Progenitor cell of endocrine pancreas (in vitro differentiated cells): ENCODE results near the gene RASA3. TPM values are rescaled to one million over a fixed set of nuclear protein-coding genes. Genes with fewer than 3 reads are reported as not detected.

Experiments
- DNase-seq: peaks from one replicate; pipeline ENCODE4 v3.0.0; 2021; ENCODE audit warnings: low spot score; ENCODE audit not compliant: unreplicated experiment
- H3K27ac Mint-ChIP-seq: 2 replicates; pipeline ENCODE4 v1.8.0; 2021; ENCODE audit warnings: mild to moderate bottlenecking, moderate library complexity, mixed read lengths
- H3K27me3 Mint-ChIP-seq: 2 replicates; pipeline ENCODE4 v1.8.0; 2021; ENCODE audit warnings: mixed read lengths
- H3K36me3 Mint-ChIP-seq: 2 replicates; pipeline ENCODE4 v1.8.0; 2022; ENCODE audit warnings: mixed read lengths; ENCODE audit not compliant: insufficient read depth
- H3K4me1 Mint-ChIP-seq: 2 replicates; pipeline ENCODE4 v1.8.0; 2021; ENCODE audit warnings: low read depth, mixed read lengths
- H3K4me3 Mint-ChIP-seq: 2 replicates; pipeline ENCODE4 v1.8.0; 2021; ENCODE audit warnings: low read depth, mild to moderate bottlenecking, moderate library complexity, mixed read lengths
- H3K9me3 Mint-ChIP-seq: 2 replicates; pipeline ENCODE4 v1.8.0; 2021; ENCODE audit warnings: low read depth, mixed read lengths
- CTCF ChIP-seq: fragments of 200-600 bp; sonication (generic); IDR thresholded peaks from one replicate; pipeline ENCODE4 v1.5.0; 2021; ENCODE audit warnings: antibody characterized with exemption, mild to moderate bottlenecking; ENCODE audit not compliant: unreplicated experiment
- total RNA-seq: library from RNA; stranded (reverse); gene quantifications from 2 replicates; pipeline ENCODE4 v1.2.1, GENCODE V29; 2021

Gene RASA3
- total RNA-seq, 1 donor from 2014 or later: 6.3 TPM

GRCh38 chr13:113935001-113935844 lies 197.2 kb downstream of the RASA3 start:
- no peak for DNase-seq
- Mint-ChIP-seq H3K9me3 (no peaks in the 10 kb centered on the region), H3K27ac (no peak overlapping the region), H3K36me3 (no peaks in the 10 kb centered on the region), H3K4me3 (no peak overlapping the region), H3K4me1 (peaks cover 7% of the 10 kb centered on the region), H3K27me3 (peaks cover 18% of the 10 kb centered on the region)
- no peak for TF ChIP-seq CTCF

- no peaks in the 10 kb centered on the region for H3K36me3 Mint-ChIP-seq
- peaks cover 18% of the 10 kb centered on the region for H3K27me3 Mint-ChIP-seq
- H3K27ac Mint-ChIP-seq: no peak overlapping the region
- TF ChIP-seq CTCF: no peak
- no peaks in the 10 kb centered on the region for H3K9me3 Mint-ChIP-seq
- no peak overlapping the region for H3K4me3 Mint-ChIP-seq
- peaks cover 7% of the 10 kb centered on the region for H3K4me1 Mint-ChIP-seq
- no peak for DNase-seq
Measured at GRCh38 chr13:113934576-113934975, 197.8 kb downstream of the RASA3 start.

- peaks cover 18% of the 10 kb centered on the region for H3K27me3 Mint-ChIP-seq
- peaks cover 7% of the 10 kb centered on the region for H3K4me1 Mint-ChIP-seq
- H3K27ac Mint-ChIP-seq: no peak overlapping the region
- no peak for TF ChIP-seq CTCF
- H3K36me3 Mint-ChIP-seq: no peaks in the 10 kb centered on the region
- H3K9me3 Mint-ChIP-seq: no peaks in the 10 kb centered on the region
- no peak overlapping the region for H3K4me3 Mint-ChIP-seq
- no peak for DNase-seq
Measured at GRCh38 chr13:113933901-113934300, 198.5 kb downstream of the RASA3 start.

GRCh38 chr13:113931841-113932459 lies 200.5 kb downstream of the RASA3 start:
- peaks cover 8% of the 10 kb centered on the region for H3K27me3 Mint-ChIP-seq
- peaks cover 2% of the 10 kb centered on the region for H3K4me1 Mint-ChIP-seq
- H3K27ac Mint-ChIP-seq: no peak overlapping the region
- no peak for DNase-seq
- no peaks in the 10 kb centered on the region for H3K9me3 Mint-ChIP-seq
- no peaks in the 10 kb centered on the region for H3K36me3 Mint-ChIP-seq
- H3K4me3 Mint-ChIP-seq: no peak overlapping the region
- no peak for TF ChIP-seq CTCF

- Mint-ChIP-seq H3K27ac (no peak overlapping the region), H3K9me3 (no peaks in the 10 kb centered on the region), H3K36me3 (no peaks in the 10 kb centered on the region), H3K4me1 (peaks cover 2% of the 10 kb centered on the region), H3K4me3 (no peak overlapping the region), H3K27me3 (peaks cover 7% of the 10 kb centered on the region)
- no peak for TF ChIP-seq CTCF
- DNase-seq: no peak
Measured at GRCh38 chr13:113930671-113931637, 201.5 kb downstream of the RASA3 start.
